Hepatic stellate cell (primary cell): Measurements from ENCODE around the gene DLX4.

Source experiments
- DNase-seq: peaks from one replicate; pipeline ENCODE4 v3.0.0; 2011; ENCODE audit warnings: low spot score

The DLX4 gene

GRCh38 chr17:49968405-49969133 is 421 bp upstream of the DLX4 start:
- peak; percentile 80 for DNase-seq

- DNase-seq = no peak
These were observed 902 bp downstream of the DLX4 start for GRCh38 chr17:49969795-49970389.

GRCh38 chr17:49970498-49970897 is 1.5 kb downstream of the DLX4 start:
- no peak for DNase-seq

GRCh38 chr17:49971199-49971847 is 2.3 kb downstream of the DLX4 start:
- no peak for DNase-seq

GRCh38 chr17:49971848-49972485 is 3.0 kb downstream of the DLX4 start:
- DNase-seq = no peak

DNA sequence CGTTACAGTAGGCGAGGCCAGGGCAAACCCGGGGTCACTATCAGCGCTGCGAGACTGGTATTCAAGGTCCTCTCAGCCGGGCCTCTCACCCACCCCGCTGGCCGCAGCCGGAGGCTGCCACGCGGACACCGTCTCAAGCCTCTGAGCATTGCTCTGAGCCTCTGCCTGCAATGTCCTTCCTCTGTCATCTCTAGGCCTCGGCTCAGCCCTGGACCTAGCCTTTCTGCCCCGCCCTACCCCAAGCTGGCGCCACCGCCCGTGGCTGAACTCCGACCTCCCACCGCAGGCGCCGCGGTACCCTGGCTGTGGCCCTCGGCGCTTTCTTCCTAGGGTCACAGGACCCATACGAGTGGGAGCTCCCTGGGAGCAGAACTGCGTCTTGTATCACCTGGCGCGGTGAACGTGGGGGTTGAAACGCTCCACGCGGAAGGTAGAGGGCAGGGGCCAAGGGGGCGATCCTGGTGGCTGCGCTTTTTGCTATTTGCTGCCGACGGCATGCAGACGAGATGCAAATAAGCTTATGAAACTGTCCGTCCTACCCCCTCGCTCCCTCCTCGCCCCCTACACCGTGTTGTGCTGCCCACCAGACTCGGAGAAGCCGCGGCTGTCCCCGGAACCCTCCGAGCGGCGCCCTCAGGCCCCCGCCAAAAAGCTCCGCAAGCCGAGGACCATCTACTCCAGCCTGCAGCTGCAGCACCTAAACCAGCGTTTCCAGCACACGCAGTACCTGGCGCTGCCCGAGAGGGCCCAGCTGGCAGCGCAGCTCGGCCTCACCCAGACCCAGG is 3.7 kb downstream of the DLX4 start:
- no peak for DNase-seq

DNA sequence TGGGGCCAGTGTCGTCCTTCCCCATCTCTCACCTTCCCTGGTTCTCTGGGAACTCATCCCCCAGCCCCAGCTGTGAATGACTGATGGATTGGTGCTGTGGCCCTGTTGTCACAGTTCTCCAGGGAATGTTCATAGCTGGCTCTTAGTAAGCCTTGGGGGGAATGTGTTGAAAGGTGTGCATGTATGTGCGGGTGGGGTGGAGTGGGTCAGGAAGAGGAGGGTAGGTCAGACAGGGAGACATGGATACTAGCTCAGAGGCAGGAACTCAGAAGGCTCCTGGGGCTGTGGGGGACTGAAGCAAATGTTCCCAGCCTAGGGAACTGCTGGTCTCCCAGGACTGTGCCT is 4.3 kb downstream of the DLX4 start:
- DNase-seq = no peak

GRCh38 chr17:49975531-49975930 is 6.5 kb downstream of the DLX4 start:
- DNase-seq = no peak

DNA sequence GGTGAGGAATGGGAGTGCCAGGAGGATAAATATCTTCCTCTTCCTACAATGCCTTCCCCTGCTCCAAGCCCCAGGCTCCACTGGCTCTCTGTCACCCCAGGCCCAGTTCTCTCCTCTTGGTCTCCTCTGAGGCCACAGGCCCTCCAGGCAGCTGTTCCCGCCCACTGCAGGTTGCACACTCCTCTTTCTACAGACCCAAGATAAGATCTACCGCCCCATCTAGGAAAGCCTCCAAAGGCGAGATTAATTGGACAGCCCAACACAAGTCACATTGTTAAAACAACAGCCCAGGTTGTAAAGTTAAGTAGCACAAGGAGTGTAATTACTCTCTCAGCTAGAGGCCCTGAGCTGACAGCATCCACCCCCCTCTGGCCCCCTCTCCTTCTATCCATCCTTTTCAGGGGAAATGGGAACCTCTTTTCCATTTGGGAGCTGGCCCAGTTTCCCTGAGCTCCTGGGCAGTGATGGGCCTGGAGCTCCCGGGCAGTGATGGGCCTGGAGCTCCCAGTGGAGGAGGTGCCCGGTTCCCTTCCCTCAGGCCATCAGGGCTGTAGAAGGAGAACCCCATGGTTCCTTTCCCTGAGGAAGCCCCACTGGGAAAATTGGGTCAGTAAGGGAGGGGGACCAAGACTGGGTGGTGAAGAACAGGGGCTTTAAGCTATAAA is 7.3 kb downstream of the DLX4 start:
- DNase-seq = no peak

DNA sequence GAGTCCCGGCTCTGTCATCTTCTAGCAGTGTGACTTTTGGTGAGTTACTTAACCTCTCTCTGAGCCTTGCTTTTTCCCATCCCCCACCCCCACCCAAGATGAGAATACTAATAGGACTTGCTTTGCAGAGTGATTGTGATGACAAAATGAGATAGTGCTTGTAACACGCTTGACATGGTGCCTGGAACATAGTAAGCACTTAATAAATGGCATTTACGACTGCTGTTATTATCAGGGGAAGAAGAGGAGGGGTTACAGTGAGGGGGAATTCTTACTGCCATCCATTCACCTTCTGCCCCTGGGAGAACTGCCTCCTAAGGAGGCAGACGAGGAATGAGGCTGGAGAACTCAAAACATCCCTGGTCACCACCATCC is 7.8 kb downstream of the DLX4 start:
- DNase-seq = no peak

- DNase-seq = no peak
These were observed 8.7 kb downstream of the DLX4 start for GRCh38 chr17:49977463-49978389.

DNA sequence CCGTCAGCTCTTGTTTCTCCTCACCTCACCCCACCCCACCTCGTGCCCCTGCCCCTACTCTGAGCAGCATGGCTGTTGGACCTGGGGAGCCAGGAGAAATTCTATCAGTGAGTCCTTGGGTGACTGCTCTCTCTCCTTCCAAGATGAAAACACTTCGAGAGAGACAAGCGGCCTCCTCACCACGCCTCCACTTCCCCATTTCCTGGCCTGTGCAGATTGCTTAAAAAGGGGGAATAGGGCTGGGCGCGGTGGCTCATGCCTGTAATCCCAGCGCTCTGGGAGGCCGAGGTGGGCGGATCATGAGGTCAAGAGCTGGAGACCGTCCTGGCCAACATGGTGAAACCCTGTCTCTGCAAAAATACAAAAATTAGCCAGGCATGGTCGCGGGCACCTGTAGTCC is 9.5 kb downstream of the DLX4 start:
- DNase-seq = no peak

DNA sequence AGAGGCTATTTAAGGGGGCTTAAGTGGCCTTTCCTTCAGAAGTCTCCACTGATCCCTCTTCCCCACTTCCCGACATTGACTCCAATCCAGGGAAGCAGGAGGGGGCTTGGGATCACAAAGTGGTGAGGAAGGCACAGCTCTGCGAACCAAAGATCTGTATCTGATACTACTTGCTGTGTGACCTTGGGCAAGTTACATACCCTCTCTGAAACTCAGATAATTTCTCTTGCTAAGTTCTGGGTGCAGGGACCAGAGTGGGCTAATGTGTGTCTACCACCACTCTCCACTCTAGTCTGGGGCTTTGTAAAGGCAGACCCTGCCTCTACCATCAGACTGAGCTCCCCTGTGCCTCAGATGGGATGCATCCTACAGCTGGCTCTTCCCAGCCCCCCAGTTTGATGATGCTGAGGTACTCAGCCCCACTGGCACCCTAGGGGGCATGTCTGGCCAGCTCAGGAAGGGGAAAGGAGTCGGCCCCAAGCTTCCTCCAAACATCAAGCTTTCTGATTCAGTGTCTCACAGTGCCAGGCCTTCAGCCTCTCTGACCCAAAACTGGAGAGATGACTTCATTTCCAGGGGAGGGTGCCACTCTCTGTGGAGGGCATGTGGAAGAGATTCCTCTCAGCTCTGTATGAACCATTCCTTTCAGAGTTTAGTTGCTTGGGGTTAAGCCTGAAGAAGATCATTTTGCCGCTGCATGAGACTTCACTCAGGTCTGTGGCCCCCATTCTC is 10.9 kb downstream of the DLX4 start:
- DNase-seq = no peak

DNA sequence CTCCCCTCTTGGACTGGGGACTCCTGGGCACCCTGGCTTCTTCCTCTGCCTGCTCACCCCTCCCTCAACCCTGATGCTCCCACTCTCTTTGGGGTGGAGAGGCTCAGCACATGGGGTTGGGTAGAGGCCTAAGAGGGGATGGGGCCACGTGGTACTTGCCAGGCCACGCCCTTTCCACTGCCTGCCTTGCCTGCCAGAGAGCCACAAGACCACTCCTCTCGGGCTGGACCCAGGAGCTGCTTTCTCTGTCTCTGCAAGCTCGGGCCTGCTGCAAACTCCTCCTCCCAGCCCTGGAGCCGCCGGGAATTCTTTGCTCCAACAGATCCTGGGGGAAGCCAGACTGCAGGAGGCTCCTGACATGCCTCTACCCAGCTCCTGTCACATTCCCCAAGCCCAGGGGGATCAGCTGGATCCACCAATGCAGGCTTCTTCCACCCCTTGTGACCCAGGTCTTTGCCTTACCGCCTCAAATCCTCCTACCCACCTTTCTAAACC is 11.8 kb downstream of the DLX4 start:
- DNase-seq = no peak

GRCh38 chr17:49984283-49984682 is 15.3 kb downstream of the DLX4 start:
- no peak for DNase-seq

GRCh38 chr17:49984776-49985175 is 15.8 kb downstream of the DLX4 start:
- DNase-seq = no peak

- no peak for DNase-seq
These were observed 16.5 kb downstream of the DLX4 start for GRCh38 chr17:49985310-49985990.

DNA sequence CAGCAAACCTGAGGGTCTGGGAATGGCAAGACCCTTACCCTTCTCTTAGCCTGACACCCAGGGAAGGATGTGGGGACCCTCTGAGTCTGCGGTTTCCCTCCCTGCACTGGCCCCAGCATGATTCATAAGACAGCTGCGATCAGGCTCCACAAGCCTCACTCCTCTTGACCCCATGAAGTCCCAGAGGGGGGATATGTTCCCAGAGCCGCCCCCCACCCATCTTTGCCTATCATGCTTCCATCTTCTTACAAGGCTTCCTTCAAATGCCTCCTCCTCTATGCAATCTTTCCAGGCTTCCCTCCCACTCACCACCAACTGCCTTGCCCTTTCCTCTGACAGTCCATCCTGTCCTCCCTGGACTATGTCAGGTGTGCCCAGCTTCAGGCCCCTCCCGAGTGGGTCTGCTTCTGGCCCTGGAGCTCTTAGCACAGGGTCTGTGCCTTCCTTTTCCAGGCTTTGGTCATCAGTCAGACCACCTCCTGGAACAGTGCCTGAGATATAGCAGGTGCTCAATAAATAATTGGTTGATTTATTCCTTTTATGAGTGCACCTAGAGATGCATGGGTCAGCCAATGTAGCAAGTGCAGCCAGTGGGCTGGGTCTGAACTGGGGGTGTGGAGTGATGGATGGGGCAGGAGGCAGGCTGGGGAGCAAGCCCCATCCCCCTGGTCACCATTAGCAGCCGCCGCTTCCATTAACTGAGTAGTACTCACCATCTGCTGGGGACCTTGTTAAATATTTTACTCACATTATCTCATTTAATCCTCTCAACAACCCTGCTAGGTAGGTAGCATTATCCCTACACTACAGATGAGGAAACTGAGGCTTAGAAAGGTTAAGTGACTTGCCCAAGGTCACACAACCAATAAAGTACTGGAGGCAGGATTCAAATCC is 17.7 kb downstream of the DLX4 start:
- DNase-seq = no peak
